GM19099 (cell line): ENCODE results near the gene UVSSA.

Source experiments
- POLR2A ChIP-seq: IDR thresholded peaks from 3 replicates; pipeline ENCODE4 v1.6.1; 2011; ENCODE audit warnings: low read depth; ENCODE audit not compliant: insufficient read length; ENCODE audit errors: extremely low read depth

Gene UVSSA

GRCh38 chr4:1346781-1347409, at the start of gene UVSSA:
UVSSA (plus strand) TSS chr4:1347208; CDS start chr4:1348092, 884 bp downstream.
- TF ChIP-seq POLR2A = peak; percentile 71

- no peak for TF ChIP-seq POLR2A
These were observed 49.3 kb upstream of the UVSSA start for GRCh38 chr4:1297456-1298325.

- no peak for TF ChIP-seq POLR2A
These were observed 48.5 kb upstream of the UVSSA start for GRCh38 chr4:1298461-1298860.

- TF ChIP-seq POLR2A = no peak
These were observed 47.6 kb upstream of the UVSSA start for GRCh38 chr4:1299301-1299860.

GRCh38 chr4:1300466-1301455, 46.2 kb upstream of the UVSSA start:
- no peak for TF ChIP-seq POLR2A

- TF ChIP-seq POLR2A = no peak
These were observed 44.8 kb upstream of the UVSSA start for GRCh38 chr4:1302159-1302558.

GRCh38 chr4:1305261-1305711, 41.7 kb upstream of the UVSSA start:
- TF ChIP-seq POLR2A = no peak

- no peak for TF ChIP-seq POLR2A
These were observed 41.1 kb upstream of the UVSSA start for GRCh38 chr4:1305781-1306455.

GRCh38 chr4:1307951-1308735, 38.9 kb upstream of the UVSSA start:
- TF ChIP-seq POLR2A = no peak

GRCh38 chr4:1309261-1310010, 37.6 kb upstream of the UVSSA start:
- no peak for TF ChIP-seq POLR2A

GRCh38 chr4:1310031-1310795, 36.8 kb upstream of the UVSSA start:
- no peak for TF ChIP-seq POLR2A
